ENCODE results near the gene CLEC4F.

The CLEC4F gene

GRCh38 chr2:70835643-70836042 is 15.2 kb upstream of the CLEC4F start, which contains the start of gene CD207:
TSS of gene CD207 (minus strand) at chr2:70835816. CDS start at chr2:70835776, 40 bp downstream.
- Histone ChIP-seq H3K4me3 (ENCODE audit: low read depth in 1 of 2, low read length in 1 of 2) (no peak within 1 kb of the TSS), H3K27ac (no peak within 1 kb of the TSS), H3K9me3 (no peaks in the 10 kb centered on the region), H3K27me3 (peaks cover 3% of the 10 kb centered on the region), H3K36me3 (no peaks in the 10 kb centered on the region), H3K4me1 (ENCODE audit: control insufficient read depth in 1 of 2, insufficient read depth in 1 of 2, low read depth in 1 of 2, low read length in 1 of 2) (no peaks in the 10 kb centered on the region)
- no peak for TF ChIP-seq CTCF (IDR thresholded peaks at IDR 0.05)

- H3K27me3 ChIP-seq: no peaks in the 10 kb centered on the region
- no peaks in the 10 kb centered on the region for H3K9me3 ChIP-seq
- TF ChIP-seq CTCF (IDR thresholded peaks at IDR 0.05): no peak
- no peak overlapping the region for H3K27ac ChIP-seq
- H3K36me3 ChIP-seq: no peaks in the 10 kb centered on the region
- H3K4me1 ChIP-seq (ENCODE audit: control insufficient read depth in 1 of 2, insufficient read depth in 1 of 2, low read depth in 1 of 2, low read length in 1 of 2): no peaks in the 10 kb centered on the region
- H3K4me3 ChIP-seq (ENCODE audit: low read depth in 1 of 2, low read length in 1 of 2): no peak overlapping the region
Measured at GRCh38 chr2:70834881-70835280, 14.5 kb upstream of the CLEC4F start.

DNA sequence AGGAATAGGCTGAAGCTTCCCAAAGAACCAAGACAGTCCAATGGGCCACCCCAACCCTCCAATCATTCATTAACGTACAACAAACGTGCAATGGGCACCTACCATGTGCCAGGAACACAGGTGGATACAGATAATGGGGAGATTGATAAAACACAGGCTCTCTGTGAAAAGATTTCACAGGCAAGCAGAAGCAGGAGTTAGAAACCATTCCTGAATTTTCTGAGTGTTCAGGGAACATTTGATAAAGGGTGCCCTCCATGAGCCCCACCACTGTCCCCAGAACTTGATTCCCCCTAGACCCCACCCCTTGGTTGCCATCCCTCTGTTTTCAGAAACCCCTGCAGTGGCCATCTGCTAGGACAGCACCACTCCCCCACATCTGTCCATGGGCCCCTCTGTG is 13.7 kb upstream of the CLEC4F start:
- Histone ChIP-seq H3K4me3 (ENCODE audit: low read depth in 1 of 2, low read length in 1 of 2) (no peak overlapping the region), H3K27ac (no peak overlapping the region), H3K4me1 (ENCODE audit: control insufficient read depth in 1 of 2, insufficient read depth in 1 of 2, low read depth in 1 of 2, low read length in 1 of 2) (no peaks in the 10 kb centered on the region), H3K27me3 (no peaks in the 10 kb centered on the region), H3K36me3 (no peaks in the 10 kb centered on the region), H3K9me3 (no peaks in the 10 kb centered on the region)
- TF ChIP-seq CTCF (IDR thresholded peaks at IDR 0.05): no peak

- Histone ChIP-seq H3K36me3 (no peaks in the 10 kb centered on the region), H3K27me3 (no peaks in the 10 kb centered on the region), H3K9me3 (no peaks in the 10 kb centered on the region), H3K4me3 (ENCODE audit: low read depth in 1 of 2, low read length in 1 of 2) (no peak overlapping the region), H3K4me1 (ENCODE audit: control insufficient read depth in 1 of 2, insufficient read depth in 1 of 2, low read depth in 1 of 2, low read length in 1 of 2) (no peaks in the 10 kb centered on the region), H3K27ac (no peak overlapping the region)
- TF ChIP-seq CTCF (IDR thresholded peaks at IDR 0.05): no peak
Measured at GRCh38 chr2:70833246-70833645, 12.8 kb upstream of the CLEC4F start.

DNA sequence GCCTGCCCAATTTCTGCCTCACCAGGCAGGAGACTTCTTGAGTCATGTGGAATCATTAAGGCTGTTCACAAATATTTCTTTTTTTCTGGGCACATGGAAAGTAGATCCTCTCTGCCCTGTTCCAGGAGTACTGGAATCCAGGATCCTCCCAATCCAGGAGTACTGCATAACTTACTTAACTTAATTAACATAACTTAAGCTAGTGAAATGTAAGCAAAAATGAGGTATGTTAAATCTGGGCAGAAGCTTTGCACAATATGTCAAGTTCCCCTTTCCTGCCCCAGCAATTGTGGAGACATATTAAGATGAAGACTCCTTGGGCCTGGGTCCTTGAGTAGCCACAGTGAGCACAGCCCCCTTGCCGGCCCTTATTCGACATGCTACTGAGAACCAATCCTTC is 12.0 kb upstream of the CLEC4F start:
- H3K27ac ChIP-seq: no peak overlapping the region
- H3K9me3 ChIP-seq: no peaks in the 10 kb centered on the region
- H3K27me3 ChIP-seq: no peaks in the 10 kb centered on the region
- H3K4me3 ChIP-seq (ENCODE audit: low read depth in 1 of 2, low read length in 1 of 2): no peak overlapping the region
- H3K36me3 ChIP-seq: no peaks in the 10 kb centered on the region
- no peak for TF ChIP-seq CTCF (IDR thresholded peaks at IDR 0.05)
- peaks cover 0 to 1% of the 10 kb centered on the region in 2 experiments for H3K4me1 ChIP-seq (ENCODE audit: control insufficient read depth in 1 of 2, insufficient read depth in 1 of 2, low read depth in 1 of 2, low read length in 1 of 2)

DNA sequence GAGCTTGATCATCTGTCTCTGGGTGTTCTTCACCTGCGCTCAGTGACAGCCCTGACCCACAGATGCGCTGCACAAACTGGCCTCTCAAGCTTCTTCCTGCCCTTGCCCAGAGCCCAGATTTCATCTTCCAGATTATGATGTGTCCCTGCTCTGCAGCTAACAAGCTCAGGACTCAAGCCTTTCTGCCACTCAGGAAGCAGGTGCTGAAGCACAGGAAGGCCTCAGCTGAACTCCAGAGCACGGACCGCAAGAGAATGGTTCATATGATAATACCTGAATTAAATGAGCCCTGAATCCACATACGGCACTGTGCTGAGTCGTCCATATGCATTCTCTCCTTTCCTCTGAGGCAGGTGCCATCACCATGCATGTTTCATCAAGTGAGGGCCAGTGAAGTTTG is 11.5 kb upstream of the CLEC4F start:
- Histone ChIP-seq H3K4me3 (ENCODE audit: low read depth in 1 of 2, low read length in 1 of 2) (no peak overlapping the region), H3K27me3 (no peaks in the 10 kb centered on the region), H3K4me1 (ENCODE audit: control insufficient read depth in 1 of 2, insufficient read depth in 1 of 2, low read depth in 1 of 2, low read length in 1 of 2) (peaks cover 0 to 6% of the 10 kb centered on the region in 2 experiments), H3K9me3 (no peaks in the 10 kb centered on the region), H3K27ac (no peak overlapping the region), H3K36me3 (no peaks in the 10 kb centered on the region)
- no peak for TF ChIP-seq CTCF (IDR thresholded peaks at IDR 0.05)
